Glutamatergic neuron (in vitro differentiated cells): ENCODE measurements around the gene FIZ1. TPM values are rescaled to one million over a fixed set of nuclear protein-coding genes. Genes with fewer than 3 reads are reported as not detected.
"Not testable (repeated sequence)": the region's sequence is repeated elsewhere in the genome, so short reads cannot be mapped to it uniquely, and the experiment has no call there.

Experiments used
- DNase-seq: peaks from one replicate; pipeline ENCODE4 v3.0.0; 2022
- H3K27ac Mint-ChIP-seq: one replicate; pipeline ENCODE4 v1.8.0; 2020; ENCODE audit warnings: mild to moderate bottlenecking, mixed read lengths, inconsistent platforms; ENCODE audit not compliant: unreplicated experiment
- H3K27me3 Mint-ChIP-seq: one replicate; pipeline ENCODE4 v1.8.0; 2020; ENCODE audit warnings: mild to moderate bottlenecking, moderate library complexity, mixed read lengths, inconsistent platforms; ENCODE audit not compliant: unreplicated experiment
- H3K36me3 Mint-ChIP-seq: one replicate; pipeline ENCODE4 v1.8.0; 2020; ENCODE audit warnings: mild to moderate bottlenecking, mixed read lengths, inconsistent platforms; ENCODE audit not compliant: unreplicated experiment
- H3K4me1 Mint-ChIP-seq: one replicate; pipeline ENCODE4 v1.8.0; 2020; ENCODE audit warnings: mild to moderate bottlenecking, low read depth, mixed read lengths, inconsistent platforms; ENCODE audit not compliant: unreplicated experiment
- H3K4me3 Mint-ChIP-seq: one replicate; pipeline ENCODE4 v1.8.0; 2020; ENCODE audit warnings: mild to moderate bottlenecking, mixed read lengths, inconsistent platforms; ENCODE audit not compliant: unreplicated experiment
- H3K9me3 Mint-ChIP-seq: one replicate; pipeline ENCODE4 v1.8.0; 2020; ENCODE audit warnings: mild to moderate bottlenecking, moderate library complexity, mixed read lengths, inconsistent platforms; ENCODE audit not compliant: unreplicated experiment
- CTCF ChIP-seq: fragments of 200-600 bp; sonication (generic); IDR thresholded peaks from one replicate; pipeline ENCODE4 v1.5.0; 2021; ENCODE audit not compliant: partially characterized antibody, unreplicated experiment
- total RNA-seq: library from RNA; stranded (reverse); fragmentation: NEBNext Ultra II Directional; extraction: Animal tissue kit (Norgen Biotek cat#: 25700); gene quantifications from one replicate; pipeline ENCODE4 v1.2.1, GENCODE V29; 2021; ENCODE audit not compliant: unreplicated experiment

The FIZ1 gene
- total RNA-seq, 1 donor from 2014 or later, result 26.0 TPM

DNA sequence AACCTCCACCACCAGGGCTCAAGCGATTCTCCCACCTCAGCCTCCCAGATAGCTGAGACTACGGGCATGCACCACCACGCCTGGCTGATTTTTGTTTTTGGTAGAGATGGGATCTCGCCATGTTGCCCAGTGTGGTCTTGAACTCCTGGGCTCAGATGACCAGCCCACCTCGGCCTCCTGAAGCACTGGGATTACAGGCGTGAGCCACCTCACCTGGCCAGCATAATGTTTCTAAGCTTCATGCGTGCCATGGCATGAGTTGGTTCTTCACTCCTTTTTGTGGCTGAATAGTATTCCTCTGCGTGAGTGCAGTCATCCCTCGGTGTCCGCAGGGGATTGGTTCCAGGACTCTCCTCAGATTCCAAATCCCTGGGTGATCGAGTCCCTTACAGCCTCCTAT, 14.4 kb downstream of the FIZ1 start:
- no peak overlapping the region for H3K27ac Mint-ChIP-seq
- H3K9me3 Mint-ChIP-seq, result peaks cover 11% of the 10 kb centered on the region
- peaks cover 8% of the 10 kb centered on the region for H3K4me1 Mint-ChIP-seq
- DNase-seq, result no peak
- H3K27me3 Mint-ChIP-seq, result peaks cover 3% of the 10 kb centered on the region
- no peak for TF ChIP-seq CTCF
- peak overlapping the region; percentile 85 for H3K4me3 Mint-ChIP-seq
- no peaks in the 10 kb centered on the region for H3K36me3 Mint-ChIP-seq

- not testable (repeated sequence) for H3K27me3 Mint-ChIP-seq, H3K27ac Mint-ChIP-seq, DNase-seq, H3K4me3 Mint-ChIP-seq, H3K4me1 Mint-ChIP-seq, H3K36me3 Mint-ChIP-seq
- peaks cover 15% of the 10 kb centered on the region for H3K9me3 Mint-ChIP-seq
Observed at GRCh38 chr19:55583897-55584296, 15.4 kb downstream of the FIZ1 start.

DNA sequence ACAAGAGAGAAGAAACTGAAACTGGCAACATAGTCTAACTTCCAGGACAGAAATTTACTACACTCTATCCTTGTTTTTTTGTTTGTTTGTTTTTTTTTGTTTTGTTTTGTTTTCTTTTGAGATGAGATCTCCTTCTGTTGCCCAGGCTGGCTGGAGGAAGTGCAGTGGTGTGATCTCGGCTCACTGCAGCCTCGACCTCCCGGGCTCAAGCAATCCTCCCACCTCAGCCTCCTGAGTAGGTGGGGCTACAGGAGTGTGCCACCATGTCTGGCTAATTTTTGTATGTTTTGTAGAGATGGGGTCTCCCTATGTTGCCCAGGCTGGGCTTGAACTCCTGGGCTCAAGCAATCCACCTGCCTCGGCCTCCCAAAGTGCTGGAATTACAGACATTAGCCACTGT, 17.0 kb downstream of the FIZ1 start:
- H3K27ac Mint-ChIP-seq, H3K27me3 Mint-ChIP-seq, H3K36me3 Mint-ChIP-seq, DNase-seq, H3K4me1 Mint-ChIP-seq: not testable (repeated sequence)
- Mint-ChIP-seq H3K9me3 (peaks cover 15% of the 10 kb centered on the region), H3K4me3 (peak overlapping the region; percentile 76)

DNA sequence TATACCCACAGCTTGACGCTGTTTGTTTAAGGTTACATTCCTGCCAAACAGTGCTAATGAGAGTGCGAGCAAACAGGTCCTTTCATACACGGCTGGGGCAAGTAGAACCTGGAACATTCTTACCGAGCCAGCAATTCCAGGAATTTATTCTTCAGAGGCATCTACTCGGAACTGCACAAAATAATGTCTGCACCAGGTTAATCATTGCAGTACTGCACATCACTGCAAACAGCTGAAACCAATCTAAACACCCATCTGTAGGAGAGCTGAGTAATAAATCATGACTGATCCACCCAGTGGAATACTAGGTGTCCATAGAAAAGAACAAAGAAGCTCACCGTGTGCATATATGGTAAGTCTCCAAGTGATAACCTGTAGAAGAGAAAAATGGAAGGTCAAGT, 17.5 kb downstream of the FIZ1 start:
- H3K4me1 Mint-ChIP-seq, result peaks cover 4% of the 10 kb centered on the region
- TF ChIP-seq CTCF, result no peak
- peak overlapping the region; percentile 76 for H3K4me3 Mint-ChIP-seq
- H3K36me3 Mint-ChIP-seq, result peaks cover 4% of the 10 kb centered on the region
- peaks cover 18% of the 10 kb centered on the region for H3K9me3 Mint-ChIP-seq
- DNase-seq, result no peak
- peaks cover 11% of the 10 kb centered on the region for H3K27me3 Mint-ChIP-seq
- peak overlapping the region; percentile 72 for H3K27ac Mint-ChIP-seq

DNA sequence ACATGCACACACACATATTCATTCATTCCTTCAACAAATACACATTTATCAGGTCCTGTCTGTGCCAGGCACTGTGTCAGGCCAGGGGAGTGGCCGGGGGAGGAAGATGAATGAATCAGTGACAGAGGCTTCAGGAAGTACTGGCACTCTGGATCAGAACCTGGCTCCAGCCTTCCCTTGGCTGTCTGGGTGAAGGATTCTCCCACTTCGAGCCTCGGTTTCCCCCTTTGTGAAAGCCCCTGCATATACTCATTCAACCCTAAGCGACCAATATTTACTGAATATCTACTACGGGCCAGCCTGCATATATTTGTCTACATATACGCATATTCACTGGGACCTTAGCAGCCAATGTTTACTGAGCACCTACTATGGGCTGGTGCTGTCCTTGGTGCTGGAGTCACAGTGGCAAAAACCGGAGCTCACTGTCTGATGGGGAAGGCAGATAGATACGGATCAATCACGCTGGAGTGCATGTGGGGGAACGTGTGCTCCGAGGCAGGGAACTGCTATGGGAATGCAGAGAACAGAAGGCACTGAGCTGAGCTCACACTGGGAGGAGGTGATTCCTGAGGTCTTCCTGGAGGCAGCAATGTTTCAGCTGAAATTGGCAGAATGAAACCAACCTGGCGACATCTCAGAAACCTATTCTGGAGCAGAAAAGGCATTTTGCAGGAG, 18.0 kb downstream of the FIZ1 start:
- peaks cover 13% of the 10 kb centered on the region for H3K27me3 Mint-ChIP-seq
- DNase-seq, result no peak
- peaks cover 20% of the 10 kb centered on the region for H3K9me3 Mint-ChIP-seq
- peak overlapping the region; percentile 70 for H3K27ac Mint-ChIP-seq
- H3K36me3 Mint-ChIP-seq, result peaks cover 4% of the 10 kb centered on the region
- peaks cover 4% of the 10 kb centered on the region for H3K4me1 Mint-ChIP-seq
- TF ChIP-seq CTCF, result no peak
- peak overlapping the region; percentile 76 for H3K4me3 Mint-ChIP-seq

DNA sequence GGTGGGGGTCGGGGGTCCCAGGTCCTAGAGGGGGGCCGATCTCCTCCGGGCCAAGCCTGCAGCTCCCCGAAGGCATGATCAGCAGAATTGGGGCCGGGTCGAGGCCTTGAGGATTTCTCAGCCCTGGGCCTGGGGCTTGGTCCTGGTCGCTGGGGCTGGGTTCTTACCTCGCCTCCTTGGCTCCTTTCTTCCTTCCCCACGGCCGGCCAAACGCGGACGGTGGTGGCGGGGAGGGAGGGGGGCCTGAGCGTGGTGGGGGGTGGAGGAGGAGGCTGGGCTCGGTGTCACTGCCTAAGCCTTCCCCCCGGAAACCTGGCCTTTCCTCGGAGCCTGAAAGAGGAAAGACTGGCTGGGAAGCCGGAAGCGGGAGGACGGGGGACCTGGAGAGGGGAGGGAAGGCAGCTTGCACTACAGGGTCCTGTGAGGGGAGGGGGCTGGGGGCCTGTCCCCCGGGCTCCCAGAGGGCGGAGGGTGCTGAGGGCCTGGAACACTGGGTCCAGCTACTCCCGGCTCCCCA, 18.6 kb downstream of the FIZ1 start, which contains the start of gene ZNF579:
Gene ZNF579 (minus strand): TSS at position 221 of the 517 bp plus-strand sequence. CDS start 1,209 bp downstream, outside the sequence.
- no peak for TF ChIP-seq CTCF
- peaks cover 4% of the 10 kb centered on the region for H3K36me3 Mint-ChIP-seq
- H3K27ac Mint-ChIP-seq, result peak within 1 kb of the TSS; percentile 92

More for the DNA sequence above, 18.6 kb downstream of the FIZ1 start, which contains the start of gene ZNF579:
- peaks cover 20% of the 10 kb centered on the region for H3K9me3 Mint-ChIP-seq
- H3K27me3 Mint-ChIP-seq, result peaks cover 15% of the 10 kb centered on the region
- DNase-seq, result peak; percentile 95
- peak within 1 kb of the TSS; percentile 97 for H3K4me3 Mint-ChIP-seq
- H3K4me1 Mint-ChIP-seq, result peaks cover 4% of the 10 kb centered on the region
